Measurements from ENCODE around the gene GOLGA3. TPM values are rescaled to one million over a fixed set of nuclear protein-coding genes. Genes with fewer than 3 reads are reported as not detected.

The GOLGA3 gene
- total RNA-seq, 1 donor from 2014 or later, result 86.7 TPM

DNA sequence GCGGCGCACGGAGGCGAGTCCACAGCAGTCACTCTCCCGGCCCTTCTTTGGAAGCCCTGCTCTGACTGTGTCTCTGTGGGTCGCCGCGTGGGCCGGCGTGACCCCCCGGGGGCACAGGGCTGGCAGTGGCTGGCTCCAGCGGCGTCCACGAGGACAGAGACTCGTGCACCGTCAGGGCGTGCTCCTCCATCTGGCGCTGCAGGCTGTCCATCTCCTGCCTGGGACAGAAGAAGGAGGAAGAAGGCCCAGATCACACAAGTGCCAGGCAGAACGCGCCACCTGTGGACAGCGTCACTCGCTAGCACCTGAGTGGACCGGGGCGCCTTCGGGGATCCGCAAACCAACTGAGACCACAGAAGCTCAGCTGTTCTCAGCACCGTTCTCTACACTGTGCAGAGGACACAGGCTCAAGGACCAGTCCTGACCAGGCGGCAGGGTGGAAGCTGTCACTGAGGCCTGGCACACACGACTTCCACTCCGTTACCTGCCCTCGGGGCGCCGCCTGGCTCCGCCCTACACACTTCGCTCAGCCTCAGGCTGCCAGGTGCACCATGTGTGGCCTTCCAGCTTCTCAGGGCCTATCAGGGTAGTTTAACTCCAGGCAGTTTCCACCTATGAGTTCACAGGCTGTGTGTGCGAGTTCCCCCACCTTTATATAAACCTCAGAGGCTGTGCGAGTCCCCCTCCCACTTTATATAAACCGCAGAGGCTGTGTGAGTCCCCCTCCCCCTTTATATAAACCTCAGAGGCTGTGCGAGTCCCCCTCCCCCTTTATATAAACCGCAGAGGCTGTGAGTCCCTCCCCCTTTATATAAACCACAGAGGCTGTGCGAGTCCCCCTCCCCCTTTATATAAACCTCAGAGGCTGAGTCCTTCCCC, 55.4 kb downstream of the GOLGA3 start:
- no peak for DNase-seq (ENCODE audit: low read depth)

GRCh38 chr12:132772606-132773005, 56.1 kb downstream of the GOLGA3 start:
- Mint-ChIP-seq H3K9me3 (ENCODE audit: unreplicated experiment) (no peaks in the 10 kb centered on the region), H3K27me3 (ENCODE audit: low read depth, unreplicated experiment) (no peaks in the 10 kb centered on the region), H3K4me1 (ENCODE audit: low read depth, unreplicated experiment) (peaks cover 1% of the 10 kb centered on the region), H3K4me3 (ENCODE audit: unreplicated experiment) (no peak overlapping the region), H3K36me3 (ENCODE audit: low read depth, unreplicated experiment) (peaks cover 14% of the 10 kb centered on the region), H3K27ac (ENCODE audit: unreplicated experiment) (no peak overlapping the region)
- peaks cover 4% of the 10 kb centered on the region for H3K4me1 ChIP-seq (ENCODE audit: insufficient read depth, low read length)
- H3K27me3 ChIP-seq (ENCODE audit: insufficient read depth, low read length), result no peaks in the 10 kb centered on the region
- TF ChIP-seq, protein P1, sequence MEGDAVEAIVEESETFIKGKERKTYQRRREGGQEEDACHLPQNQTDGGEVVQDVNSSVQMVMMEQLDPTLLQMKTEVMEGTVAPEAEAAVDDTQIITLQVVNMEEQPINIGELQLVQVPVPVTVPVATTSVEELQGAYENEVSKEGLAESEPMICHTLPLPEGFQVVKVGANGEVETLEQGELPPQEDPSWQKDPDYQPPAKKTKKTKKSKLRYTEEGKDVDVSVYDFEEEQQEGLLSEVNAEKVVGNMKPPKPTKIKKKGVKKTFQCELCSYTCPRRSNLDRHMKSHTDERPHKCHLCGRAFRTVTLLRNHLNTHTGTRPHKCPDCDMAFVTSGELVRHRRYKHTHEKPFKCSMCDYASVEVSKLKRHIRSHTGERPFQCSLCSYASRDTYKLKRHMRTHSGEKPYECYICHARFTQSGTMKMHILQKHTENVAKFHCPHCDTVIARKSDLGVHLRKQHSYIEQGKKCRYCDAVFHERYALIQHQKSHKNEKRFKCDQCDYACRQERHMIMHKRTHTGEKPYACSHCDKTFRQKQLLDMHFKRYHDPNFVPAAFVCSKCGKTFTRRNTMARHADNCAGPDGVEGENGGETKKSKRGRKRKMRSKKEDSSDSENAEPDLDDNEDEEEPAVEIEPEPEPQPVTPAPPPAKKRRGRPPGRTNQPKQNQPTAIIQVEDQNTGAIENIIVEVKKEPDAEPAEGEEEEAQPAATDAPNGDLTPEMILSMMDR (IDR thresholded peaks at IDR 0.05; ENCODE audit: insufficient read depth, low read depth, low read length), result no peak
- no peak overlapping the region for H3K27ac ChIP-seq (ENCODE audit: low read depth, low read length)
- peaks cover 15% of the 10 kb centered on the region for H3K79me2 ChIP-seq (ENCODE audit: insufficient read depth, low read length)
- H3K4me2 ChIP-seq (ENCODE audit: low read length), result no peak overlapping the region
- FAIRE-seq (no peak), DNase-seq (ENCODE audit: low read depth) (no peak)
- no peak overlapping the region for H3K9ac ChIP-seq (ENCODE audit: low read length)
- H3K9me3 ChIP-seq (ENCODE audit: insufficient read depth, low read depth, low read length), result no peaks in the 10 kb centered on the region
- H4K20me1 ChIP-seq (ENCODE audit: insufficient read depth, low read length), result peaks cover 73% of the 10 kb centered on the region
- H3K36me3 ChIP-seq (ENCODE audit: insufficient read depth, low read length), result peaks cover 52% of the 10 kb centered on the region
- H2AFZ ChIP-seq (ENCODE audit: low read depth, low read length), result no peak overlapping the region
- H3K4me3 ChIP-seq (ENCODE audit: insufficient read depth, low read depth, low read length), result no peak overlapping the region

More for the DNA sequence above, 55.4 kb downstream of the GOLGA3 start:
- no peak overlapping the region for H3K4me3 Mint-ChIP-seq (ENCODE audit: unreplicated experiment)
- H3K36me3 Mint-ChIP-seq (ENCODE audit: low read depth, unreplicated experiment), result peaks cover 13% of the 10 kb centered on the region
- no peak overlapping the region for H3K9ac ChIP-seq (ENCODE audit: low read length)
- H3K9me3 ChIP-seq (ENCODE audit: insufficient read depth, low read depth, low read length), result no peaks in the 10 kb centered on the region
- no peaks in the 10 kb centered on the region for H3K4me1 Mint-ChIP-seq (ENCODE audit: low read depth, unreplicated experiment)
- no peak for TF ChIP-seq EZH2 (IDR thresholded peaks at IDR 0.05; ENCODE audit: insufficient read depth, low read length)
- TF ChIP-seq, protein P1 (IDR thresholded peaks at IDR 0.05; ENCODE audit: insufficient read depth, low read depth, low read length), result no peak
- peaks cover 71% of the 10 kb centered on the region for H4K20me1 ChIP-seq (ENCODE audit: insufficient read depth, low read length)
- no peak overlapping the region for H3K27ac ChIP-seq (ENCODE audit: low read depth, low read length)
- no peaks in the 10 kb centered on the region for H3K27me3 Mint-ChIP-seq (ENCODE audit: low read depth, unreplicated experiment)
- H3K36me3 ChIP-seq (ENCODE audit: insufficient read depth, low read length), result peaks cover 57% of the 10 kb centered on the region
- H3K4me1 ChIP-seq (ENCODE audit: insufficient read depth, low read length), result no peaks in the 10 kb centered on the region
- H3K27ac Mint-ChIP-seq (ENCODE audit: unreplicated experiment), result no peak overlapping the region
- H3K79me2 ChIP-seq (ENCODE audit: insufficient read depth, low read length), result peaks cover 19% of the 10 kb centered on the region
- H3K4me3 ChIP-seq (ENCODE audit: insufficient read depth, low read depth, low read length), result no peak overlapping the region
- H3K9me3 Mint-ChIP-seq (ENCODE audit: unreplicated experiment), result no peaks in the 10 kb centered on the region
- no peaks in the 10 kb centered on the region for H3K27me3 ChIP-seq (ENCODE audit: insufficient read depth, low read length)
- no peak overlapping the region for H2AFZ ChIP-seq (ENCODE audit: low read depth, low read length)
- H3K4me2 ChIP-seq (ENCODE audit: low read length), result no peak overlapping the region
- no peak for FAIRE-seq
